HG03175 (cell line): ENCODE results near the gene ADCY9.
"Not testable (repeated sequence)": the region's sequence is repeated elsewhere in the genome, so short reads cannot be mapped to it uniquely, and the experiment has no call there.

ENCODE experiments used
- ATAC-seq: cut with Tn5 transposase; IDR thresholded peaks from one replicate; pipeline ENCODE4 v1.9.1; 2021; ENCODE audit warnings: mild to moderate bottlenecking, moderate library complexity; ENCODE audit not compliant: unreplicated experiment

The ADCY9 gene

DNA sequence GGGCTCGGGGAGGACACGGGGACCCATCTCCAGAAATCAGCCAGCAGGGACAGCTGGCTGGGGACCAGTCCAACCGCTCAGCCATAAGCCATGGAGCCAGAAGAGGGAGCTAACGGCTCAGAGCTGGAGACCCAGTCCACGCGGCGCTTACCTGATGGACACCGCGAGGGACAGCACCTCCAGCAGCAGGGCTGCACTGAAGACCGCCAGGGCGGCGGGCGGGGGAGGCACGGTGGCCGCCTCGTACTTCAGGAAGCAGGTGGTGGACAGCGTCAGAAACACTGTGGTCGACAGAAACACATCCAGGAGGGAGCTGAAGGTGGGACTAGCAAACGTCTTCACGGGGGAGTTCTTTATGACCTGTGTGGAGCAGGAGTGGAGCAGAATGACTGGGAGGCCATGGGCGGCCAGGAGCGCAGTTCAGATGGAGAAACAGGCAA, 133.1 kb downstream of the ADCY9 start:
- ATAC-seq: no peak

DNA sequence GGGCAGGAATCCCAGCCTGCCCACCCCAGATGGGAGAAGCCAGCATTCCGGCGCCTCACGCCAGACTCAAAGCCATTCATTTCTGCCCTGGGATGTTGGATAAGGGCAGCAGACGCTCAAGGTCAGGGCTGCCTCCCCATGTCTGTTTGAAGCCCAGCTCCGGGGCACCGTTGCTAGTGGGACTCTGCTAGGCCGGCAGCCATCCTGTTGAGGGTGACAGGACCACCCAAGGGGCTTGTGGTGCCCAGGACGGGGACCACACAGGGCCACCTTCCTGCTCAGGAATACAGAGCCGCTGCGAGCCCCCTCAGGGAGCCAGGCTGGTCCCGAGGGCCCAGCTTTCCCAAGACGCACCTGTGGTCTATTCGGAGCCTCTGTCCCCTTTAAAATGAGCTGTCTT, 134.0 kb downstream of the ADCY9 start:
- ATAC-seq: no peak

DNA sequence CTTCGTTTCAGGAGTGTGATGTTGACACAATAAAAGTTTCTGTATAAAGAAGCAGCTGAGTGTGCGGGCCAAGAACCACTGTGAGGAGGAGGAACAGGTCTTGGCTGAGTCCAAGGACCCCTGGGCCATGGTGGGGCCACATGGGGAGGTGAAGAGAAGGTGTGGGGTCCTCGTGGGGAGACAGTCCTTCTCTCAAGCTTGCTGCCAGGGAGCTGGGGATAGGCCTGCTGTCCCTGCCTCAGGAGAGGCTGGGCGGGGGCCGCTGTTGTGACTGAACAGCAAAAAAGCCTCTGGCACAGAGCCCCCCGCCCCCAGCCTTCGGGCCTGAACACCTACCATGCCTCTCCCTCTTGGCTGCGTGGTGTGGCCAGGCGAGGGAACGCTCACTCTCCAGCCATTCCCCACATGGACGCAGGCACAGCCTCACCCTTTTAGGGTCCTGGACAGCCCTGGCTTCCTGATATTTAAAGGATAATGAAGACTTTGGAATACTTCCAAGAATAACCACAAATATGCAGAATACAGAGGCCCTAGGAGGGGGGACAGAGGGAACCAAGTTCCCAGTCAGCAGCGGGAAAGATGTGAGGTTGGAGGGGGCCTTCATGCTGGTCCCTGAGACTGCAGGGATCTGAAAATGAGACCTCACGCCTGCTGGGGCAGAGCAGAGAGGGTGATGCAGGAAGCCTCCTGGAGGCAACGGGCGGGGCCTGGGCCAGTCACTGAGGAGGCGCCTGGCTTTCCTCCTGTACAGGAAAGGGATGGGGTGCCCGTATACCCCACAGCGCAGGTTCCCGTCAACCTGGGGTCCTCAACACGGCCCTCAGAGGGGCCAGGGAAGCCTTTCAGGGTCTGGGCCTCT, 135.8 kb downstream of the ADCY9 start:
- no peak for ATAC-seq

DNA sequence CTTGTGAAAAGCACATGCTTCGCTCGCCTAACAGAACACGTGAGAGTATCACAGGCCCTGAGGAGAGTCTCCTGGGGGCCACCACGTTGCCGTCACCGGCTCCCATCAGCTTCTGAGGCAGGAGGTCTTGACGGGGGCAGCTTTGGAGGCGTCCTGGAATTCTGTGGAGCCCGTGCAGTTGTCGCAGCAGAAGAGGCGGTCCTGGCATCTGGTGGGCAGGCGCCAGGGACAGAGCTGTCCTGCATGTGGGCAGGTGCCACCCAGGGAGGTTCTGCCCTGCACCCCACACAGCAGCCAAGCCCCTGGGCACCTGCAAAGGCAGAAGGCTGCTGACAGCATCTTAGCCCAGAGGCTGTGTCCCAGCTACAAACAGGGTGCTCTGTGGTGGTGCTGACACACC, 136.7 kb downstream of the ADCY9 start:
- ATAC-seq: no peak

DNA sequence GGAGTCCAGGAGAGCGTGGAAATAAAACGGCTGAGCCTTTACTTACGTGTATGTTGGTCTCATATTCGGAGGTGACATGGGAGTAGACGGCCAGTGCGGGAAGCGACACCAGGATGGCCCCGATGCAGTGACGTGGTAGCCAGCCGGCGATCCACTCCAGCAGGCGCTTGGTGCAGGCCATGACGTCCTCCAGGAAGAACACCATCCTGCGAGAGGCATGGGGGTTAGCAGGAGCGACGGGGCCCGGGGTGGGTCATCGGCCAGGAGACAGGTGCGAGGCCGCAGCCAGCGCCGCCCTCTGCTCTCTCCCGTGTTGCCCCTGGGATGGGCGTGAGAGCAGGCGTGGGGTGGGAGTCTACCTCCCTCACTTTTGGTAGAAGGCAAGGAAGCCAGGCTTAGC, 137.2 kb downstream of the ADCY9 start:
- ATAC-seq: no peak

DNA sequence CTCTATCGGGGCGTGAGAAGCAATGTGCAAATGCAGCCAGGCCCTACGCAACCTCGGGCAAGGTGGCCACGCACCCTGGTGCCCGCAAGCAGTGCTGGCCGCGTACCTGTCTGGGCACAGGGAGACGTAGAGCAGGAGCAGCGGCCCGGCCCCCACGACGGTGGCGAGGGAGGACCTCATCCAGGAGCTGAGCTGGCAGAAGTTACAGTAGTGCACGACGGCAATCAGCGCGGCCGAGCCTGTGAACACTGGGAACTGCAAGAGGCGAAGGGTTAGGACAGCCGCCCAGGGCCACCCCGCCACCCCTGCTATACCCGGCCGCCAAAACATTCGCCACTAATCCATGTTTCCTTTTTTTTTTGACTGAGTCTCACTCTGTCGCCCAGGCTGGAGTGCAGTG, 138.9 kb downstream of the ADCY9 start:
- ATAC-seq: no peak

DNA sequence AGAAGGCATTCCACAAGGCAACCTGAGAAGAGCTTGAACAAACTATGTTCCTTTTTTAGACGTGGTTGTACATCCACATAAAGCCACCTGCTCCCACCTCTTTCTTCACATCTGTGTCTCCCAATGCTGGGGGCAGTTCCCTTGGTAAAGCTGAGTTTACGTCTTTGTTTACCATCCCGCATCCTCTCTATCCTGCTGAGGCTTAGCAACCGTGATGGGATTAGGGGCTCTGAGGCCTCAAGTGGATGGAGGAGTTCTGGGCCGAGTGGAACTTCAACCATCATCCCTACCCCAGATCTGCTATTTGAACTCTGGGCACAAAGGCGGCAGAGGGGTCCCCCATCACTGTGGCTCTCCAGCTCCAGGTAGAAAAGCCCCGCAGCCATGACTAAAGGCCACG, 141.5 kb downstream of the ADCY9 start:
- no peak for ATAC-seq

DNA sequence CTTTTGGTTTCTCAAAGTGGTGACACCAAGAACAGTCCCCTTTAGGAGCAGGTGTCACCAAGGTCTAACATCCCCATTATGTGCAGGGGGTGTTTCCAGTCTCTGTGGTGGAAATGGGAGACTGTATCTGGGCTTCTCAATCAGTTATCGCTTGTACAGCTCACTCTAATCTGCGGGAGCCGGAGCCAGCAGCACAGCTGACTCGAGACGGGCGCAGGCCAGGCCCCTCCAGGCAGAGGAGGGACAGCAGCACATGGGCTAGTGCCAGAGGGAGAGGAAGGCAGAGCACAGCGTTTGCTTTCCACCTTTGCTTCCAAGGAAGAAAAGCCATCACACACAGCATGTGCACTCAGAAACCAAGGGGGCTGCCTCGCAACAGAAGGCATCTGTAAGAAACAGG, 144.5 kb downstream of the ADCY9 start:
- ATAC-seq: no peak

DNA sequence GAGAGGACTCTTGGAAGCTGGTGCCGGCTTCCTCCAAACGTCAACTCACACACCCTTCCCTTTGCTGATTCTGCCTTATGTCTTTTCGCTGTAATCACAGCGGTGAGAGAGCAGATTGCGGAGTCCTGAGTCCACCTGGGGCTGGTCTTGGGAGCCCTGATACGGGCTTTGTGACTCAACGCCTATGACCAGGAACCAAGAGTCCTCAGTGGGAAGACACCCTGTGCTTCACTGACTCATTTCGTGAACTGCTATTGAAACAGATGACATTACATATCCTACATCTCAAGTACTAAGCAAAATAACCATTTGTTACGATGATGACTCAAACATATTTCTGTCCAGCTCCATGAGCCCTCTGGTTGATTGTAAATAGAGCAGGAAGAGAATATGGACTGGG, 145.0 kb downstream of the ADCY9 start:
- ATAC-seq: no peak

DNA sequence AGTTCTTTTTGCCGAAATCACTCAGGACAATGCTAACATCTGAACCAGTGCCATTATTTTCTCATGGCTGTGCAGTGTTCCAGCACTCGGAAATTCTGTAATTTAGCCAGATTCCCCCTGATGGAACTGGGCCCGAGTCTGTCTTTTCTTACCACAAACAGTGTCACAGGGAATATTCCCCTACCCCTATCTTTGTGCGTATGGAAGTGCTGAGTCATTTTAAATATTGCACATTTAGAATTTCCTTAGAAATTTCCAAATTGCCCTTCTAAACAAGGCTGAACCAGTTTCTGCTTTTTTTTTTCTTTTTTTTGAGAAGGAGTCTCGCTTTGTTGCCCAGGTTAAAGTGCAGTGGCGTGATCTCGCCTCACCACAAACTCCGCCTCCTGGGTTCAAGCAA, 147.7 kb downstream of the ADCY9 start:
- no peak for ATAC-seq

DNA sequence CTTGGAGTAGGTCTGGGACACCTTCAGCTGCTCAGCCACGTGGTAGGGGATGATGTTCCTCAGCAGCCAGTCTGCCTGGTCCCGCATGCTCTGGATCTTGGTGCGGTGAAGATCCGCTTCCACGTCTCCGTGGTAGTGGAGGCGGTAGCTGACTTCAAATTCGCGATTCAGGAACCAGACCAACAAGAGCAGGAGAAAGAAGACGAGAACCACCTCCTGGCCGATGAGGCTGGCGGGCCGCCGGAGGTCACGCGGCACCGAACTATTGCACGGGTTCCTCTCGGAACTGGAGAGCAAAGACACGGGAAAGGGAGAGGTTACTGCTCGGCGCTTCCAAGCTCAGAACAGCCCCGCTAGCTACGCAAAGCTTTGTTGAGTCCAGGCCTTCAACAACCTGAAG, 149.6 kb downstream of the ADCY9 start:
- ATAC-seq: no peak

DNA sequence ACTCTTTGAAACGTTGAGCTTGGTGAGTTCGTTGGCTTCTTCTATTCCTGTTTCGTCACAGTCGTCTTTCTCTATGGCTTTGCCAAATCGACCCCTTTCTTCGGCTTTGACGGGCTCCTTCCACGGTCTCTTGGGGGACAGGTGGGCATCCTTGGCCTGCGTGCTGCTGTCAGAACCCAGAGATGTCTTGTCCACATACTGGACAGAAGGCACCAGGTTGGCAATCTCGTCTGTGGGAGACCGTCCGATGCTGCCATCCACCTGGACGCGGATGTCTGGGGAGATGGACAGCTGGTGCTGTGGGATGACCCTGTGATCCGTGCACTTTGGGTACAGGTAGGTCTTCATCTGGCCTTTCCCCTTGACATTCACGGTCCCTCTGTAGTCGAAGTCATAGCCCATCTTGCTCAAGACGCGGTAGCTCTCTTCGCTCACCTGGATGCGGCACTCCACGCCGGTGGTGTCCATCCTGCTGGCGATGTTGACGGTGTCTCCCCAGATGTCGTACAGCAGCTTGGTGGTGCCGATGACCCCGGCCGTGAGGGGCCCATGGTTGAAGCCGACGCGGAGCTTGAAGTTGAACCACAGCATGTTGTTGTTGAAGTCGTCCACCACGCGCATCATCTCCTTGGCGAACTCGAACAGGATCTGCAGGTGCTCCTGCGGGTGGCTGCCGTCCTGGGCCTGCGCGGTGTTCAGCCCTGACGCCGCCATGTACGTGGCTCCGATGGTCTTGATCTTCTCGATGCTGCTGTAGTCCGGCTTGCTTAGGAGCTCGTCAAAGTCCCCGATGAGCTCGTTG, 150.3 kb downstream of the ADCY9 start:
- ATAC-seq: no peak

DNA sequence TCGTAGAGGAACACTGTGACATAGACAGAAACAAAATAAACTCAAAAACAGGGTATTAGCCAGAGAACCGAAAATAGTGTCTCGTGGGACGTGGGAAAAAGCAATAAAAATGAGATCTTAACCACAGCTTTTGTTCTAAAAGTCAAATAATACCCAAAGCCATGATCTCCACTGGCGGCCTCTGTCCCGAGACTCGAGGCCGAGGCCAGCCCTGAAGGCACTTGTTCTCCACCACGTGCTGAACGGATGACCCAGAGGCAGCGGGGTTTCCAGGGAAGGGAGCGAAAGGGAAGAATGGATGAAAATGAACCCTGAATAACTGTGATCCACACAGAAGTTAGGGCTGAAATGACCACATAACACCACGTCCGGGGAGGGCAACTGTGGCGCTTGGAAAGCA, 150.9 kb downstream of the ADCY9 start:
- ATAC-seq: no peak

DNA sequence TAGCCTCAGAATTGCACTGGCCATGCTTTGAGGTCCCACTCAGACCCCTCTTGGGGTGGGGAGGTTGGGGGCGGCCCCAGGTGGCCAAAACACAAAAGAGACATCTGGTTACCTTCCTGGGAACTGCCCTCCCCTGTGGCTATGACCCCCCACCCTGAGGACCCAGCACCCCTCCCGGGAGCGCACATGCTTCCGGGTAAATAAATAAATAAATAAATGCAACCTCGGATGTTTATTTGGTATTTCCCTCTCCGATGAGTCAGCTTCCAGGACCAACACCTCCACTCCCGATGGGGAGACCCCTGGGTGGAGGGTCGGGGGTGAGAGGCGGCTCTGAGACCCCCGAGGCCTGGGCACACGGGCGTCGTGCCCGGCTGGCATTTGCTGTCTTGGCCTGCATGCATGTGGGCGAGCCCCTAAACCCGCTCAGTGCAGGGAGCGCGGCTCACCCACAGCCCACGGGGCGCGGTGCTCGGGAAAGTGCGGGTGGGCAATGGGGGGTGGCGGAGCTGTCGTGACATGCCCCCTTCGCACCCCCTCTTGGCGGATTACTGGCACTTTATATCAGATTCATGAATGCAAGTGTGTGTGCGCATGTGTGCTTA, 151.5 kb downstream of the ADCY9 start:
- ATAC-seq: no peak

DNA sequence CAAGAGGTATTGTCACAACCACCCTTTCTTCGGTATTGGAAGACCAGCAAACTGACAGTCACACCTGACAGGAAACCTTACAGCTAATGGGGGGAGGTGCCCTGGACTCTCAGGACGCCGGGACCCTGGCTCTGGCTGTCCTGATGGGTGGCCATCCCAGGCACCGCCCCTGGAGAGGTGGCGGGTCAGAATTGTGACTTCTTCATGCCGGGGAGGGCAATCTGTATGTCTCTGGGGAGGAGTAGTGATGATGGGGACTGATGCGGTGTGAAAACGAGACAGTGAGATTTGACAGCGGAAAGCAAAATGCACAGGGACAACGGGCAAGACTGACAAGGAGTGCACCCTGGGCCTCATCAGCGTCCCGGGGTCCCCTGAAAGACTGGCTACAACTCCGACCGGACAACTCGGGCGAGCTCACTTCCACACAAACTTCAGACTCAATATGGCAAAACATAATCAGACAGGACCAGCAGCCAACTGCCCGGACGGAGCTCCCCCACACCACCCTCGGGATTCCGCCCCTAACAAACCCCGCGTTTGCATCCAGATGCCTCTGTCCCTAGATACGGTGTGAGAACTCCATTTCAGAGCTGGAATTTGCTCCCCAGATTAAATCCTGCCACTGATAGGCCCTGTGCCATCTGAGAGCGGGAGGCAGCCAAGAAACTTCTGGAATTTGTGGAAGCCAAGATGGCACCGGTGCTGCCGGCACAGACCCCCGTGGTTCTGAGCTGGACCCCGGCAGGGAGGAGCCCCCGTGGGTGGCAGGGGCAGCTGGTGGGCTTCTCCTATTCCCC, 152.2 kb downstream of the ADCY9 start:
- no peak for ATAC-seq

DNA sequence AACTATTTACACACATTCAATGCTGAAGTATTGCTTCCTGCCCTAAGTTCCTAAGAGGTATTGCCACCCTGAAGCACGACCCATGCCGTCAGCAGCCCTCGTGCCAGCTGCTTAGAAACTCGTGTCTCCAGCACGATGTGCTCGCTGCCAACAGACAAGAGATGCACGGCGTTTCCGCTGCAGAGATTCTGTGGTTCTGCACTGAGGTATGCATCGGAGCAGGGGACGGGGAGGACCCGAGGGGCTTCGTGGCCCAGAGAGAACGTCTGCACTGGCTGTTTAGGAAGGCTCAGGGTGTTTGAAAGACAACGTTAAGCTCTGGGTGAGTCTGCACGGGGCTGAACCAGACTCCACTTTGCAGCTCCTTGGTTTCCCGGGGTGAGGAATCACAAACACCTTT, 153.0 kb downstream of the ADCY9 start:
- no peak for ATAC-seq

DNA sequence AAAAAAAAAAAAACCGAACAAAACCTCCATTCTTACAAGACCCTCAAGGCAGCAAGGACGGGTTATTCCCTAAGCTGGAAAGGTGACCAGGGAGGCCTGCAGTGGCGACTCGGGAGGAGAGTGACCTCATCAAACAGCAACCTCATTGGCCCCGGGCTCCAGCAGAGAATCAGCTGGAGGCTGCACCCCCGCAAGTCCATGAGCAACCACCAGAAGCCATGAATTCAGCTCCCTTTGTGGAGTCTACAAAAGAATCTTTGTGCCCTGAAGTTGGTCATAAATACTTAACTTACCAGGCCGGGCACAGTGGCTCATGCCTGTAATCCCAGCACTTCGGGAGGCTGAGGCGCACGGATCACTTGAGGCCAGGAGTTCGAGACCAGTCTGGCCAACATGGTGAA, 154.8 kb downstream of the ADCY9 start:
- no peak for ATAC-seq

DNA sequence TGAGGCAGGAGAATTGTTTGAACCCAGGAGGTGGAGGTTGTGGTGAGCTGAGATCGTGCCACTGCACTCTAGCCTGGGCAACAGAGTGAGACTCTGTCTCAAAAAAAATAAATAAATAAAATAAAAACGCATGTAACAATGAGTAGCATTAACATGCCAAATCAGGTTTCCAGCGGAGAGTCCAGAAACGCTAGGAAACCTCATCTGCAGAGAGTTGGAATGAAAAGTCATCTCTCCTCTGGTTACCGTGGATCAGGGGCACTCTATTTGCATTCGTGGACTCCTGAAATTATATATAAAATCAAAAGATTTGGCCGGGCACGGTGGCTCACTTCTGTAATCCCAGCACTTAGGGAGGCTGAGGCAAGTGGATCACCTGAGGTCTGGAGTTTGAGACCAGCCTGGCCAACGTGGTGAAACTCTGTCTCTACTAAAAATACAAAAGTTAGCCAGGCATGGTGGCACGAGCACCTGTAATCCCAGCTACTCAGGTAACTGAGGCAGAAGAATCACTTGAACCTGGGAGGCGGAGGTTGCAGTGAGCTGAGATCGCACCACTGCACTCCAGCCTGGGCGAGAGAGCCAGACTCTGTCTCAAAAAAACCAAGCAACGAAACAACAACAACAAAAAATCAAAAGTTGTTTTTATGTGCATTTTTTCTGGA, 156.2 kb downstream of the ADCY9 start:
- not testable (repeated sequence) for ATAC-seq

DNA sequence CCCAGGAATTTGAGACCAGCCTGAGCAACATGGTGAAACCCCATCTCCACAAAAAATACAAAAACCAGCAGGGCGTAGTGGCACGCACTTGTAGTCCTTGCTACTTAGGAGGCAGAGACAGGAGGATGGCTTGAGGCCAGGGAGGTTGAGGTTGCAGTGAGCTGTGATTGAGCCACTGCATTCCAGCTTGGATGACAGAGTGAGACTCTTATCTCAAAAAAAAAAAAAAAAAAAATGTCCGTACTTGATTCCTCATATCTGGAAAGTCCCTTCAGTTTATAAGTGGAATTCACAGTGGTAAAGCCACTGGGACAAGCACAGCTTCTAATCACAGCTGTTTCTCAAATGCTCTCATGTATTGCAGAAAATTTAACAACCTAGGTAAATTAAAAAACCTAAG, 157.1 kb downstream of the ADCY9 start:
- no peak for ATAC-seq

DNA sequence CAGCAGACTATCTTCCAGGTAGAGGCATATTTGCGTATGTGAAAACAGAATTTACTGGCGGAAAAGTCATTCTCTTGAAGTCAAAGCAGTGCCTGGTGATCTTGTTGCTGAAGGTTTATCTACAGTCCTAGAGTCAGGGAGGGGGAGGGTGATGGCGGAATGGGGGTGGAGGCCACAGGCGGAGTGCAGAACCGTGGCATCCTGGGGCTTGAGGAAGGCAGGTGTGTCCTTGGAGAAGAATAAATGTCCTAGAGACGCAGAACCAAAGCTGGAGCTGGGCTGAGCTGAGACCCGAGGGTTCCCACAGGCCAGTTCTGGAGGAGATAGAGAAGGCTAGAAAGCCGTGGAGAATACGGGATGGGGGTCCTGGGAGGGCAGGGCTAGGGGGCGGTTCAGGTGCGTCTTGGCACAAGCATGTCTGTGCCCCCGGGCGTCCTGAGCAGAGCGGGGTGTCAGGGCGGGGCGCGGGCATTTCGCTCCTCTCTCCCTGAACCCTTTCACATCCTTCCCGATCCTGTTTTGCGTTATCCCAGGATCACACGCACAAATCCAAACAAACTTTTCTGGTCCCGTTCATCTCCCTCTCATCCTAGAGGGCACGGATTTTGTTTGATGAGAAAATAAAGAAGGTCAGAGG, 158.8 kb downstream of the ADCY9 start:
- ATAC-seq: no peak
